CD14-positive monocyte (primary cell): Measurements from ENCODE around the gene EML1. TPM values are rescaled to one million over a fixed set of nuclear protein-coding genes. Genes with fewer than 3 reads are reported as not detected.

ENCODE experiments used
- DNase-seq, 3 donors: peaks; one replicate each; pipeline ENCODE4 v3.0.0-alpha.2; 2011 to 2022
- H2AFZ ChIP-seq: 2 replicates; pipeline ENCODE4 v1.6.0; 2012; ENCODE audit warnings: mild to moderate bottlenecking, low read depth, low read length, inconsistent platforms; ENCODE audit not compliant: insufficient read depth, poor library complexity, severe bottlenecking
- H3K27ac ChIP-seq, 2 donors: 1 replicate in 1 of 2; 2 replicates in 1 of 2; pipeline ENCODE4 v1.5.1; 2012 to 2013; ENCODE audit warnings: low read length in 2 of 2, control low read depth in 1 of 2, inconsistent platforms in 1 of 2, low read depth in 1 of 2, mild to moderate bottlenecking in 1 of 2
- H3K27me3 ChIP-seq, 2 donors: one replicate each; pipeline versions ENCODE4 v1.6.0 to v1.6.1; 2011 to 2013; ENCODE audit warnings: low read length in 2 of 2; ENCODE audit not compliant: control insufficient read depth in 2 of 2, insufficient read depth in 2 of 2
- H3K36me3 ChIP-seq, 2 donors: replicated peaks in 1 of 2; 1 replicate in 1 of 2; 2 replicates in 1 of 2; pipeline versions ENCODE4 v1.5.1 to v1.6.1; 2012 to 2013; ENCODE audit warnings: low read length in 2 of 2, control low read depth in 1 of 2, inconsistent platforms in 1 of 2, mild to moderate bottlenecking in 1 of 2; ENCODE audit not compliant: insufficient read depth in 2 of 2, control insufficient read depth in 1 of 2
- H3K4me1 ChIP-seq, 2 donors: 1 replicate in 1 of 2; 2 replicates in 1 of 2; pipeline versions ENCODE4 v1.5.1 to v1.6.1; 2012 to 2013; ENCODE audit warnings: low read length in 2 of 2, control low read depth in 1 of 2, inconsistent platforms in 1 of 2, mild to moderate bottlenecking in 1 of 2, moderate library complexity in 1 of 2; ENCODE audit not compliant: insufficient read depth in 2 of 2, control insufficient read depth in 1 of 2
- H3K4me2 ChIP-seq: replicated peaks from 2 replicates; pipeline ENCODE3; 2012; ENCODE audit warnings: low read length, moderate library complexity, mild to moderate bottlenecking; ENCODE audit not compliant: poor library complexity, severe bottlenecking; ENCODE audit errors: extremely low read depth
- H3K4me3 ChIP-seq, 3 experiments: fragments of 200-600 bp in 1 of 3; sonication (generic) in 1 of 3; replicated peaks in 1 of 3; 1 replicate in 2 of 3; 2 replicates in 1 of 3; pipeline ENCODE4 v1.5.1; 2011 to 2013; ENCODE audit warnings: low read length in 3 of 3, mild to moderate bottlenecking in 3 of 3, control low read depth in 2 of 3, low read depth in 2 of 3, inconsistent platforms in 1 of 3, moderate library complexity in 1 of 3
- H3K79me2 ChIP-seq: 2 replicates; pipeline ENCODE4 v1.6.0; 2012; ENCODE audit warnings: mild to moderate bottlenecking, control low read depth, inconsistent platforms, low read length, moderate library complexity; ENCODE audit not compliant: insufficient read depth
- H3K9ac ChIP-seq: 2 replicates; pipeline ENCODE4 v1.6.0; 2017; ENCODE audit warnings: low read length, mild to moderate bottlenecking; ENCODE audit not compliant: insufficient read depth, poor library complexity, severe bottlenecking
- H3K9me3 ChIP-seq, 2 donors: replicated peaks in 1 of 2; 1 replicate in 1 of 2; 2 replicates in 1 of 2; pipeline versions ENCODE4 v1.5.1 to v1.6.1; 2012 to 2013; ENCODE audit warnings: low read length in 2 of 2, control low read depth in 1 of 2; ENCODE audit not compliant: control insufficient read depth in 1 of 2, insufficient read depth in 1 of 2
- H4K20me1 ChIP-seq: 2 replicates; pipeline ENCODE4 v1.6.0; 2012; ENCODE audit warnings: mild to moderate bottlenecking, low read length, control low read depth, moderate library complexity; ENCODE audit not compliant: insufficient read depth
- H3K27ac Mint-ChIP-seq, 7 donors: one replicate each; pipeline ENCODE4 v1.8.0; 2020; ENCODE audit warnings: mild to moderate bottlenecking in 7 of 7, mixed read lengths in 7 of 7, moderate library complexity in 6 of 7, inconsistent platforms in 2 of 7
- H3K27me3 Mint-ChIP-seq, 3 donors: one replicate each; pipeline ENCODE4 v1.8.0; 2021 to 2022; ENCODE audit warnings: low read depth in 3 of 3, mild to moderate bottlenecking in 3 of 3, mixed read lengths in 3 of 3, moderate library complexity in 3 of 3, inconsistent platforms in 1 of 3
- H3K36me3 Mint-ChIP-seq, 2 donors: one replicate each; pipeline ENCODE4 v1.8.0; 2020; ENCODE audit warnings: mixed read lengths in 2 of 2, inconsistent platforms in 1 of 2, mild to moderate bottlenecking in 1 of 2
- H3K4me1 Mint-ChIP-seq: one replicate; pipeline ENCODE4 v1.8.0; 2020; ENCODE audit warnings: mild to moderate bottlenecking, mixed read lengths
- H3K4me3 Mint-ChIP-seq, 2 donors: one replicate each; pipeline ENCODE4 v1.8.0; 2020; ENCODE audit warnings: mild to moderate bottlenecking in 2 of 2, mixed read lengths in 2 of 2, moderate library complexity in 1 of 2
- H3K9me3 Mint-ChIP-seq, 7 donors: one replicate each; pipeline ENCODE4 v1.8.0; 2020 to 2022; ENCODE audit warnings: mixed read lengths in 7 of 7, mild to moderate bottlenecking in 6 of 7, moderate library complexity in 6 of 7, inconsistent platforms in 2 of 7
- CTCF ChIP-seq: fragments of 200-600 bp; IDR thresholded peaks from one replicate; pipeline ENCODE4 v1.8.0; 2022; ENCODE audit warnings: antibody characterized with exemption, mild to moderate bottlenecking
- WGBS: methylation state at CpG from one replicate; pipeline ENCODE4 v1.1.5; 2013; ENCODE audit warnings: missing lambda C conversion rate; ENCODE audit not compliant: insufficient coverage; 5-methylcytosine and 5-hydroxymethylcytosine counted together
- intact Hi-C, 2 donors: fragments of 100-400 bp; cut with micrococcal nuclease; formaldehyde crosslinking; loops; one replicate each; pipeline versions ENCODE4 v1.15.0 to v1.15.1; 2023
- polyA plus RNA-seq, 3 donors: library from polyadenylated mRNA; depleted of rRNA in 1 of 3; unstranded in 2 of 3; stranded (reverse) in 1 of 3; fragments of 300-500 nt in 2 of 3; fragments of >200 nt in 1 of 3; fragmentation: Illumina TruSeq in 2 of 3; gene quantifications; 1 replicate in 2 of 3; 2 replicates in 1 of 3; pipeline ENCODE4 v1.2.3, GENCODE V29; 2012 to 2021

Gene EML1
- polyA plus RNA-seq, 3 donors: not detected

GRCh38 chr14:99952039-99952438 lies 158.8 kb downstream of the EML1 start:
- no peak for TF ChIP-seq CTCF
- no peak overlapping the region for H3K27ac Mint-ChIP-seq
- no peak overlapping the region for H3K4me3 Mint-ChIP-seq
- Histone ChIP-seq H3K9ac (no peak overlapping the region), H2AFZ (no peak overlapping the region), H3K27me3 (peaks cover 0 to 2% of the 10 kb centered on the region in 2 donors), H3K79me2 (no peaks in the 10 kb centered on the region), H3K4me2 (no peak overlapping the region), H3K9me3 (no peaks in the 10 kb centered on the region), H3K4me1 (peaks cover 7 to 9% of the 10 kb centered on the region in 2 donors), H3K27ac (no peak overlapping the region), H3K4me3 (no peak overlapping the region), H3K36me3 (no peaks in the 10 kb centered on the region), H4K20me1 (no peaks in the 10 kb centered on the region)
- H3K9me3 Mint-ChIP-seq: peaks cover 1 to 6% (median 4%) of the 10 kb centered on the region in 7 donors
- 94% methylated on average over 4 of the region's 4 CpGs for WGBS
- DNase-seq: no peak
- peaks cover under 1 to 10% (median 8%) of the 10 kb centered on the region in 3 donors for H3K27me3 Mint-ChIP-seq
- H3K36me3 Mint-ChIP-seq: no peaks in the 10 kb centered on the region
- peaks cover 11% of the 10 kb centered on the region for H3K4me1 Mint-ChIP-seq
- intact Hi-C loops: no loop called here

GRCh38 chr14:99952453-99952852 lies 159.2 kb downstream of the EML1 start:
- H3K27me3 ChIP-seq: no peaks in the 10 kb centered on the region
- no peak for DNase-seq
- H3K27ac ChIP-seq: no peak overlapping the region
- no peaks in the 10 kb centered on the region for H3K79me2 ChIP-seq
- H3K4me1 ChIP-seq: peaks cover 3 to 5% of the 10 kb centered on the region in 2 donors
- WGBS: no CpG with 5 or more reads among the region's 2 CpGs
- Mint-ChIP-seq H3K9me3 (peaks cover 1 to 6% (median 4%) of the 10 kb centered on the region in 7 donors), H3K27ac (no peak overlapping the region), H3K27me3 (peaks cover 2 to 11% (median 7%) of the 10 kb centered on the region in 3 donors), H3K36me3 (no peaks in the 10 kb centered on the region), H3K4me1 (peaks cover 7% of the 10 kb centered on the region), H3K4me3 (no peak overlapping the region)
- H4K20me1 ChIP-seq: no peaks in the 10 kb centered on the region
- intact Hi-C loops: no loop called here
- TF ChIP-seq CTCF: no peak
- no peak overlapping the region for H3K4me2 ChIP-seq
- no peaks in the 10 kb centered on the region for H3K9me3 ChIP-seq
- H3K36me3 ChIP-seq: no peaks in the 10 kb centered on the region
- no peak overlapping the region for H3K9ac ChIP-seq
- no peak overlapping the region for H2AFZ ChIP-seq
- H3K4me3 ChIP-seq: no peak overlapping the region
